Left renal cortex interstitium (tissue), 4 donors: ENCODE measurements around the gene SLC7A14. TPM values are rescaled to one million over a fixed set of nuclear protein-coding genes. Genes with fewer than 3 reads are reported as not detected.

Experiments used
- polyA plus RNA-seq, 4 donors: library from polyadenylated mRNA; unstranded; fragments of 120-200 nt; gene quantifications; one replicate each; pipeline ENCODE4 v1.2.1, GENCODE V29; 2013; ENCODE audit not compliant: insufficient read length in 4 of 4

SLC7A14 gene
- polyA plus RNA-seq, 4 donors, result 1.7 to 2.8 (median 2.3) TPM

Other genes with a start within 250 kb of the SLC7A14 start
- 10 to 100 TPM; 39.8 to 59.4 (median 42.7) TPM for gene SKIL, start 228.4 kb downstream of the SLC7A14 start, polyA plus RNA-seq
- 100 to 1,000 TPM; 194 to 292 (median 224) TPM for gene CLDN11, start 167.2 kb downstream of the SLC7A14 start, polyA plus RNA-seq